Stimulated activated CD4-positive, alpha-beta T cell treated with anti-CD3 and anti-CD28 coated beads, TNF-alpha, amount 100 ng/mL, for 1 hour (primary cell): Measurements from ENCODE around the gene KRT3.
"Not testable (repeated sequence)": the region's sequence is repeated elsewhere in the genome, so short reads cannot be mapped to it uniquely, and the experiment has no call there.

Source experiments
- DNase-seq, 3 donors: peaks; one replicate each; pipeline ENCODE4 v3.0.0-alpha.2; 2020; ENCODE audit warnings: low read depth in 3 of 3, low spot score in 1 of 3

The KRT3 gene

DNA sequence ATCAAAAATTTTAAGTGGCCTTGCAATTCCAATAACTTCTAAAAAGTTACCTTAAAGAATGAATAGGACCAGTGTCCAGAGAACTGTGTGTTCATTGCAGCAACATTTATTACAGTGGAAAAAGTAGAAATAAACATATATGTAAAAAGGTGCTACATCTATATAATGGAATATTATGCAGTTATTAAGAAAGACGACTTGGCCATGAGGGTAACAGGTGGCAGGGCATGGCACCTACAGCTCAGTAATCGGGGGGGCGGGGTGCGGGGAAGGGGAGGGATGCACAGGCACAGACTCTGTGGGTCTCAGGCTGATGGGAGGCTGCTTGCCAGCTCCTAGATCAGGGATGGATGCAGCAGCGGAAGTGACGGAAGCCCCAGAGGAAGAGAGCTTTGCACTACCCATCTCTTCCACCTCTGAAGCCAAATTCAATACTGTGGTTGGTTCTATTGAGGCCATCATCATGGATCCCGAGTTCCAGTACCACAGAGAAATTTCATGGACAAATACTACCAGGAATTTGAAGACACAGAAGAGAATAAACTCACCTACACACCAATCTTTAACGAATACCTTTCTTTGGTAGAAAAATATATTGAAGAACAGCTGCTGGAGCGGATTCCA lies 32.8 kb downstream of the KRT3 start:
- no peak for DNase-seq

DNA sequence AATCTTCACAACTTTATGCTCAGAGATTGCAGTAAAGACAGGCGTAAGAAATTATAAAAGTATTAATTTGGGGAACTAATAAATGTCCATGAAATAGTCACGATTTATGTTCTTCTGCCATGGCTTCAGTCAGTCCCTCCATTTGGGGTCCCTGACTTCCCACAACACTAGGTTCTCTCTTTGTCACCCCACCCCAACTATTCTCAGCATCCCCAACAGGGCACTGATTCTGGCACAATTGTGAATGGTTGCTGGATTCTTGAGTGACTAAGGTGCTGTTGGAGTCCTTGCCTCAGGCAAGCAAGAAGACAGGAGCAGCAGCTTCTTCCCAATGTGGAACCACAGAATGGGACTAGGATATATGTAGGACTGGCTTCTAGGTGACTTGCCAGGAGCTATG lies 34.1 kb downstream of the KRT3 start:
- DNase-seq: no peak

DNA sequence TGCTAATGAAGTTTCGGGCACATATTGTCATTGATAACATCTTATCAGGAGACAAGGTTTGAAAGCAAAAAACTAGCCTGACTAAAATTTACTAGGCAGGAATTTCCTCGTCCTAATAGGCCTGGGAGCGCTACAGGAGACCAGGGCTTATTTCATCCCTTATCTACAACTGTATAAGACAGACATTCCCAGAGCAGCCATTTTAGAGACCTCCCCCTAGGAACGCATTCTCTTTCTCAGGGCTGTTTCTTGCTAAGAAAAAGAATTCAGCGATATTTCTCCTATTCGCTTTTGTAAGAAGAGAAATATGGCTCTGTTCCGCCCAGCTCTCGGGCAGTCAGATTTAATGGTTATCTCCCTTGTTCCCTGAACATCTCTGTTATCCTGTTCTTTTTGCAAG lies 34.7 kb downstream of the KRT3 start:
- DNase-seq: not testable (repeated sequence)

DNA sequence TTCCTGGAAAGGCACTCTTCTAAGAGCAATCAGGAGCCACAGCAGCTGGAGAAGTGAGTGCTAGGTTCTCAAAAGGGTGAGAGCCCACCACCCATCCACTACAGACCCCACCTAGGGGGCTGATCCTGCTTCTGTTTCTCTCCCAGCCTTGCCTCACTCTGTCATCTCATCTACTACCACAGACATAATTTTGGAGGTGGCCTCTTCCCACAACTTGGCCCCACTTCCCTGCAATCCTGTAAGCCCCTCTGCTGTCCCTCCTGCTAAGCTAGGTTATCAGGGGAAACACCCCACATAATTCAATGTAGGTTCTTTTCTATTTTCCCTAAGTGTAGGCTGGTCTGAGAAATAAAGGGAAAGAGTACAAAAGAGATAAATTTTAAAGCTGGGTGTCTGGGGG lies 35.3 kb downstream of the KRT3 start:
- DNase-seq: no peak

DNA sequence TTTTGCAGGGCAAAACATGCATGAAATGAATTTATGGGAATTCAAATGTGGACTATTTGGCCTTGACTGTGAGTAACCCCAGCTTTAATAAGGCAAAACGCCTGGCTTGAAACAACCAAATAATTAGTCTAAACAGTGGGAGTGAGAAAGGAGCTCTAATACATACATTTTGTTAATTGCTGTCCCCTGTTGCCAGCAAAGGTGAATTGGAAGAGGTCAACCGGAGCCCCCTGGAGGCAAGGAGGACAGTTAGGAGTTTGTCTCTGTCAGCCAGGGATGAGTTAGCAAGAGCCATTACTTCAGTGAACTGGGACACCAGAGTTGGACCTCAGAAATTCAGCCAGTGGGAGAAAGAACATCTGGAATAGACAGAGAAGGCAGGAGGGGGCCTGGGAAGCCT lies 36.2 kb downstream of the KRT3 start:
- DNase-seq: no peak

DNA sequence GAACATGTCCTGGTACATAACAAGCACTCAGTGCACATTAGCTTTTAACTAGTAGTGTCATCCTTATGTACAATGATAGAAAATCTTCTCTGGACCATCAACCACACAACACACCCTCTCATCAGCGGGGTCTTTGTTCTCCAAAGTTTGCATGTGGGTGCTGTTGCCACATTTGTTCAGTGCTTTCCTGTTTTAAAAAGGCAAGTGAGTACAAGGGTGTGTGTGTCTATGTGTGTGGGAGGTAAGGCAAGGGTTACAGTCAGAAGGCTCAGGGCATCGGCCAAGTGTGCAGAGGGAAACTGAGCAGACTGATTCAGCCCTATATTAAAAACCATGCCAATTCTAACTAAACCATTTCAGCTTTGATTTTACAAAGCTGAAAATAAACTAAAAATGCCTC lies 36.7 kb downstream of the KRT3 start:
- DNase-seq: no peak

DNA sequence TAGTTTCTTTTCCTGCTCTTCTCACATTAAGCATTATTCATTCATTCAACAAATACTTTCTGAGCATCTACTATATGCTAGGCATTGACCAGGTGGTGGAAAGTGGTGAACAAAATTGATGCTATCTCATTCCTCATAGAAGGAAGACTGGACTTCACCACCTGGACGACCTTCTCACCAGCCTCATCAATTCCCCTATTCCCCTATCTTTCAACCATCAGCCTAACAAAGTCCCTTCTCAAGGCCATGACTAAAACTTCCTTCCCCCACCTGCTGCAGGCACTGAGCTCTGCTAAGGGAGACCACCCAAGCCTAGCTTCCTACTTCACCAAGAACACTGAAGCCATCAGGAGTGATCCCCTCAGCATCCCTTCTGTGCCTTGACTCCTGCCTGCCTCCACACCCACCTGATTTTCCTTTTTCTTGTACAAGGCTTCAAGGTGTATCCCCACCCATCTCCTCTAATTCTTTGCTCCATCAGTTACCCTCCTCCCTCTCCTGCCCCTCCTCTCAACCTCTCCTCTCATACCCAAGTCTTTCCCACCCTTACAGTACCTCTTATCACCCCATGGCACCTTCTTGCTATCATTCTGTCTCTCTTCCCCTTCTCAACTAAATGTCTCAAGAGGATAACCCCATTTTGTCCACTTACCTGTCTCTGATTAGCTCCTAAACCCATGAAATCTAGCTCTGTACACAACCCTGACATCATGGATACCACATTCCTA lies 38.3 kb downstream of the KRT3 start:
- DNase-seq: no peak

DNA sequence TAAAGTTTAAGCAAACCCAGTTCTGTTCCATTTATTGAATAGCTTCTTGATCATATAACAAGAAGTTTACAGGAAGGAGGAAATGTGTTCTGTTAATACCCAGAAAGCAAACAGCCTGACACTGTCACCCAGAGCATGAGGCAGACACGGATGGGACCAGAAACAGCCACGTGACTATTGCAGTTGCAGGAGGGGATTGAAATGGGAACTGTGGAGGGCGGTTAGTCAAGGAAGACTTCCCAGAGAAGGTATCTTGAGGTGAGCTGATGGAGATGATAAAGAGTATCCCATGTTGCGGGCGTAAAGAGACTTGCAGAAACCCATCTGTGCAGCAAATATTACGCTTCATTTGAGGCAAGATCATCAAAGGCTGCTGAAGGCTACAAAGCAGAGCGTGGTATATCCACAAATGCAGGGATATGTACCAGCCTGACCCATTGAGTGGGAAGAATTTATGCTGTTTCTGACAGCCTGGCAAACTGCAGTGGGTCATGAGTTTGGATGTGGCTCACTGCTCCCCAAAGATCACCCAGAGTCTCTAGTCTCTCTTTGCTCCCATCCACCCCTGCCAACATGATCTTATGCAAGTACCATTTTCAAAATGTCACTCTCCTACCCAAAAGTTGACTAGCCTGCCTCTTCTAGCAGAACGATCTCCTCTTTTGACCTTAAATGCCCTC lies 39.5 kb downstream of the KRT3 start:
- no peak for DNase-seq

DNA sequence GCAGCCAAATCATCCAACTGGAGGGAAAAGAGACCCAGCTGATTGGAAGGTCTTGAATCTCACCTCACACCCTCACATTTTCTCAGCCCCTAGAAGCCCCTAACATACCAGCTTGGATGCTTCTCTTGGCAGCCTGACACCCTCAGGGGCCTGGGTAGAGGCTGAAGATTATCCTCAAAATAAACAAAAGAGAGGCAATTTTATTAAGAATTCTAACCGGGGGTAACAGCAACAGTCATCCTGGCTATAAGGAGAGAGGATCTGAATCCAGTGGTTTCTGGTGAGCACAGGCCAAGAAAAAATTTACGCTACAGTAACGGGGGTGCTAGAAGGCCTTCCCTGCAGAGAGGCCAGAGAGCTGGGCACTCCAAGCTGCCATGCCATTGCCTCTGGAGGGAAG lies 40.4 kb downstream of the KRT3 start:
- no peak for DNase-seq

DNA sequence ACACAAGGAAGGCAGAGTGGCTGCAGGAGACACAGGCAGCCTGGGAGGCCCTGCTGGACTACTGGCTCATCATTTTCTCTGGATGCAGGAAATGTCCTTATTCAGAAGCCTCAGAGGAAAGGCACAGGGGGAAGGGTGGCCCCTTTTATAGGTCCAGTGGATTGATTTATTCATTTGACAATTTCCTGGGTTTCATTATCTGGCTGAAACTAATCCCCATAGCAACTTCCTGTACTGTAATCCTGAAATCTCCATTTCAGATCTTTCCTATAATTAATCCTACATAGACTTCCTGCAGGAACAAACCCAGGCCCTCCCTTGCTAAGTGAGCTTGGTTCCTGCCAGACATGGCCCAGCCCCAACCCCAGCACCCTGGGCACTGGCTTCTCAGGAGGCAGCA lies 41.8 kb downstream of the KRT3 start:
- DNase-seq: no peak

DNA sequence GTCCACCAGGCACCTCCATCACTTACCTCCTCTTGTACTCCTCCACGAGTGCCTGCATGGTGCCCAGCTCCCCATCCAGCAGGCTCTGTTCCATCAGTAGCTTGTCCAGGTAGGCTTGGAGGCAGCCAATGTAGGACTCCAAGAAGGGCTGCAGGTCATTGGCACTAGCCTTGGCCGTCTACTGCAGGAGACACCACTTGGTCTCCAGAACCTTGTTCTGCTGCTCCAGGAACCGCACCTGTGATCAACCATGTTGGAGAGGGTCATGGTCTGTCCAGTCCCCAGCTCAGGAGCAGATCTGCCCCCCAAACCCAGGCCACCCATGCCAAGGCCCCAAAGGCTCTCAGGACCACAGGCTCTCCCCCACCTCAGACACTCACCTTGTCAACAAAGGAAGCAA lies 42.6 kb downstream of the KRT3 start:
- DNase-seq: no peak

DNA sequence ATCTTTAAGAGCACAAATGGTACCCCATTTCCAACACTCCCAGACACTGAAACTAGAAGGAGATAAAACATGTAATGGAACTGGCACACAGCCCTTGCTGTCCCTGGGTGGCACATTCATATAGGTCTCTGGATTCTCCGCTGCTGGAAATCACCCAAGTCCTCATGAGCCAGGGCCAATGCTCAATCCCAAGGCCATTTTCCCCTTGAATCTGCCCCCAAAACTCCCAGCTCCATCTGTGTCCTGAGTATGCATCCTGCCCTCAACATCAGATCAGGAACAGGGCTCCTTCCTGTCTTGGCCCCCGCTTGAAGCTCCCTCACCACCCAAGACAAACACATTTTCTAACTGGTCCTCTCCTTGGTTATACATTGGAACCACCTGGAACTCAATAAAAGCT lies 43.4 kb downstream of the KRT3 start:
- DNase-seq: no peak

DNA sequence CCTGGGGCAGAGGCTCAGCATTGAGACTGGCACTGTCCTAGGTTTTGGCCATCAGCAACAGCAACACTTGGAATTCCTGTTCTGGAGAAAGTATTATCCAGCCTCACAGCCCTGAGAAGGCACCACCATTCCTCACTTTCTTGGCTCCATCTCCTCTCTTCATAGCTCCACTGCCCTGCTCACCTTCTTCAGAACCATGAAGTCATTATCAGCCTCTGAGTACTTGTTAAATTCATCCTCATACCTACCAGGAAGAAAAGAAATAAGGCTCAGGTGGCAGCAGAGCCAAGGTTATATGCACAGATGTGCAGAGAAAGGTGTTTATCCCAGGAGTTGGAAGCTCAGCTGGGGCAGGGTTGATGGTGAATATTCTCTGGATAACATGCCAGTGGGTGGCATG lies 44.1 kb downstream of the KRT3 start:
- no peak for DNase-seq

DNA sequence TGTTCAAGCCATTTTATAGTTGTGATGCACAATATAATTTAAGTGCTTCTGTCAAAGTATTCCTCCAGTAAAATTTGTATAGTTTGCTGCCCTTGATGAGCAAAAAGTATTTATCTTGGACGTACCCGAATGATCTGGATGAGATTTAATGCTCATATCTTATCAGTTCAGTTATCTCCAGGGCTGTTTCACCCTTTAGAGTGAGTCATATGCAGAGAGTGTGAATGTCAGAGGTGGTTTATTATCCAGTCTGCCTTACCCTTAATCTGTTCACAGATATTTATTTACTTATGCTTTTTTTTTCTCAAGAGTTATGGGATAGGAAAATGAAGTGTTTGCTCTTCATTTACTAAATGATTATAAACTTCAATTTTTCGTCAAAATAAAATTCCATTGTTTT lies 45.4 kb downstream of the KRT3 start:
- DNase-seq: not testable (repeated sequence)

DNA sequence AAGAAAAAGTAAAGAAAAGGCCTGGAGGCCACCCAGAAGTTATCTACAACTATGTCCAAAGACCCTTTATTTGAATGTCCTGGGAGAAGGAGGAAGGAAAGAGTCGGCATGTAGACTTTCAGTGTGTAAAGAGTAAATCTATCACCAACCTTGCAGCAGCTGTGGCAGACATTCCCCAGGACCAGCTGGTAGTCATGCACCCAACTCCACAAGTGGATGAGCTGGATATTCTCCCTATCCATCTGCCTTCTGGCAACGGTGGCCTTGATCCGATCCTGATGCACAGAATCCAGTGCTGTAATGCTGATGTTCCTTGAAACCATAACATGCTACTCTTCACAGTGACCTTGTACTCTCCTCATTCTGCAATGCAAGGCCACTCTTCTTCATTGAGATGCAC lies 46.1 kb downstream of the KRT3 start:
- no peak for DNase-seq

DNA sequence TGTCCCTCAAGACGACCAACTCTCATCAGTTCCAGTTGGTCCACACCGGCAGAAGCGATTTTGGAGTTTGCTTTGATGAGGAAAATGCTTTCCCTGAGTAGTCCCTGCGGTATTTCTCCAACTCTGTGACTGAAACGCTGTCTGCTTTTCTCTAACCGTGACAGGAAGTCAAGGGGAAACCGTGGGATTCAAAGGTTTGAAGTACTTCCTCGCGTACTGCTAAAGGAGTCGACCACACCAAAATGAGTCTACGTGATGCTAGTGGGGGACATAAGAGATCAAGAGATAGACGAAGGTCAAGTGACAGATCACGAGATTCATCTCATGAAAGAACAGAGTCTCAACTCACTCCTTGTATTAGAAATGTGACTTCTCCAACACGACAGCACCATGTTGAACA lies 47.3 kb downstream of the KRT3 start:
- DNase-seq: no peak

DNA sequence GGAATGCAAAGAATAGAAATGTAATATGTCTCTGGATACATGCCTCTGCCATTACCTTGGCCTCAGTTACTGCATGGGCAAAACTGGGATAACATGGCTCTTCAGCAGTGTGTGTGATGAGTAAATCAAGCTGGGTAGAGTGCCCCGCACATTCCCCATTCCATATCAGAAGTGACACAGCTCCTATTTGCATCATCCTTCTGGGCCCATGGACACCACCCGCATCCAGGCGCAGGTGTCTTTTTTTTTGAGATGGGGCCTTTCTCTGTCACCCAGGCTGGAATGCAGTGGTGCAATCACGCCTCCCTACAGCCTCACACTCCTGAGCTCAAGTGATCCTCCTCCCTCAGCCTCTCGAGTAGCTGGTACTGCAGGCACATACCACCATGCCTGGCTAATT lies 50.4 kb downstream of the KRT3 start:
- DNase-seq: no peak

DNA sequence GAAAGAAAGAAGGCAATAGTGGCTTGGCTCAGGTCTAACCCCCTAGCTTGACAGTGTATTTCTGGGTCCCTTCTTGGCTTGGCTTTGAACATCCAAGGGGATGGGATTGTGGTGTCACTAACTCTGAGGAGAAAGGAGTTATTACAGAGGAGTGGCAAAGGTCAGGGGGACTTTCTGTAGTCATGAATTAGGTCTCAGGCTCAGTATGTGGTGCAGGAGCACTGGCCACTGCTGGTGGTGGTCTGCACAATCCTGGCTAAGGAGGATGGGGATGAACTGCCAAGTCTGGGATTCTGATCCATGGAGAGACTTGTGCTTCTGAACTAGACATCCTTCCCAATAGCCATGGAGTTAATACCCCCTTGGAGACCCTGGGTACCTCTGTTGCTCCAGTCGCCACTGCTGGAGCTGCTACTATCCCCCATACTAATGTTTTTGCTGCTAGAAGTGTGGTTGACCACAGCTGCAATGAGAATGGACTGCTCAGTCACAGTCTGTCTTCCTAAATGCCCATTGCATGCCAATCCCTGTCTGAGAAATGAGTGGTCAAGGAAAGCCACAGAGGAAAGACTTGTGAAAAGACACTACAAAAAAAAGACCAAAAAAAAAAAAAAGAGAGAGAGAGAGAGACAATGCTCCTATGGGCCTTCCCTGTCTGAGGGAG lies 51.3 kb downstream of the KRT3 start:
- no peak for DNase-seq

DNA sequence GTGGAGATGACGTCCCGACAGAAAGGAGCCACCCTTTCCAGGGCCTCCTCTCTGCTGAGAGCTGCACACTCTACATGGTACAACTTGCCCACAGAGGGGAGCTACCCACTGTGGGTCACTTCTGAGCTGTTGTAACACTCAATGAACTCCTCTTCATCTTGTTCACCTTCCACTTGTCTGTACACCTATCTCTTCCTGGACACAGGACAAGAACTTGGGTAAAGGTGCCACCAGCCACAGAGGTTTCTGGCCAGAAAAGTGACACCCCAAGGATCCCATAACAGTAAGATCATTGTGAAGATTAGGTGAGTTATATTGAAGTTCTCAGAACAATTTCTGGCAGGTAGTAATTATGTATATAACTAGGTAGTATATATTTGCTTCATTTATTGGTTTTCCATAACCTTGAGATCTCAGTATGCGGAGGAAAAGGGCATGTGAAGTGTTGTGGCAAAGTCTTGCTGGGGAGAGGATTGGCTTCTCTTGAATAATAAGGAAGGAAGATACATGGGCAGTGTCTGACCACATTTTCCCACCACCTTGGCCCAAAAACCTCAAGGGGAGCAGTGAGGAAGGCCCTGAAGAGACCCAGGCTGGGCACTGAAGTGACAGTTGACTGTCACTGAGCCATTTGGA lies 53.0 kb downstream of the KRT3 start:
- no peak for DNase-seq

DNA sequence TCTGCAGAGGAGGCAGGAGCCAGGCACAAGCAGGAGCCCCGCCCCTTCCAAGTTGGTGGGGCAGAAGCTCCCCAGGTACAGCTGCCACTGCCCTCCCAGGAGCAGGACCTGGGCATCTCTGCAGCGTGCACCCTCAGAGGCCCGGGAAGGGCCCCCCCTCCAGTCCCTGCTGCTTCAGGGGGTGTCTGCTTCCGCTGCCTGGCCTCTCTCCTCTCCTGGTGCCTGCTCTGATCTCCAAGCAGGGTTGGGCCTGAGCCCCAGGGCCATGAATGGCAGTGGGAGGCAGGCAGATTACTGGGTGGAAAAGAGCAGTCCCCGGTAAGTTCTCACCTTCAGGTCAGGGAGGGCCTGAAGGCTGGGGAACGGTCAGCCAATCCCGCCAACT lies 53.7 kb downstream of the KRT3 start:
- no peak for DNase-seq

DNA sequence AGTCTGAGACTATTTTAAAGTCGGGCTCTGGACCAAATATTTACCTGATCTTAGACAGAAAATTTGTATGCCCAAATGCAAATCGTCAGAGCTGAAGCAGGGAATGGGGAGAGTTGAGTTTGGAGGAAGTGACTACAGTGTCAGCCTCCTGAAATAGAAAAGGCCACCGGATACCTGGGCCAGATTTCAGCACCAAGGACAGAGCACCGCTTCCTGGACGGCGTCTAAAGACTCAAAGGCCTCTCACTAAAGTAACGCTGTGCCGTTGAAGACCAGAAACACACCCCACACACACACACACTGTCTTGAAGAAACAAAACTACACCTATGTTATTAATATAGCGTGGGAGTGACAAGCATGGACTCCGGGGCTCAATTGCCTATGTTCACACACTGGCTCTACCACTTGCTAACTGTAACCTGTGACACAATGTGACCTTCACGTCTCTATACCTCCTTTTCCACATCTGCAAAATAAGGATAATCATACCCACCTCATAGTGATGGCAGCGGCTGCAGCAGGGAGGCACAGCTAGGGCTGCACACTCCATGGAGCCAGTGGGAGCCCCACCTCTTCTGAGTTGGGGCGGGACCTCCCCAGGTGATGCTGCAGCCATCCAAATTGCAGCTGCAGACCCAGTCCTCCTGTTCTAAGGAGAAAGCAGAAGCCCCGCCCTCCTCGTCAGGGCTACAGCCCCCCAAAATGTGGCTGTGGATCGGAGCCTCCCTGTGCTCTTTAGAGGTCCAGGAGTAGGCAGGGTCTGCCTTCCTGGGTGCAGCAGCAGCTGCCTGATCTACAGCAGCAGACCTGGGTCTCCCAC lies 54.3 kb downstream of the KRT3 start:
- peak; percentile 13 to 47 (median 20) for DNase-seq
